Keratinocyte (primary cell): Measurements from ENCODE around the gene MBTD1.

Experiments
- EZH2 ChIP-seq: IDR thresholded peaks from one replicate; pipeline ENCODE4 v1.6.1; 2012; ENCODE audit warnings: inconsistent platforms, mild to moderate bottlenecking, low read length, moderate library complexity
- TF ChIP-seq, protein P1 (sequence below), 3 experiments: IDR thresholded peaks in 1 of 3; conservative IDR thresholded peaks in 1 of 3; optimal IDR thresholded peaks in 1 of 3; 2 replicates in 2 of 3; 3 replicates in 1 of 3; pipeline versions ENCODE3 to v1.5.1; 2011; ENCODE audit warnings: low read length in 3 of 3, mild to moderate bottlenecking in 3 of 3, moderate library complexity in 2 of 3, control low read depth in 1 of 3, inconsistent platforms in 1 of 3; ENCODE audit not compliant: insufficient read depth in 2 of 3; ENCODE audit errors: extremely low read depth in 1 of 3

DNA sequence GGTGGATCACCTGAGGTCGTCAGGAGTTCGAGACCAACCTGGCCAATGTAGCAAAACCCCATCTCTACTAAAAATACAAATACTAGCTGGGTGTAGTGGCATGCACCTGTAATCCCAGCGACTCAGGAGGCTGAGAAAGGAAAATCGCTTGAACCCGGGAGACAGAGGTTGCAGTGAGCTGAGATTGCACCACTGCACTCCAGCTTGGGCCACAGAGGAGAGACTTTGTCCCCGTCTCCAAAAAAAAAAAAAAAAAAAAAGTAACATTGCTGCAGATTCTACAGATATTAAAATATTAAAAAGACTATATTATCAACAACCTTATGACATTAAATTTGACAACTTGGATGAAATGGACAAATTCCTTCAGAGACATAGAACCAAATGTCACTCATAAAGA, 25.7 kb downstream of the MBTD1 start:
- TF ChIP-seq, protein P1, sequence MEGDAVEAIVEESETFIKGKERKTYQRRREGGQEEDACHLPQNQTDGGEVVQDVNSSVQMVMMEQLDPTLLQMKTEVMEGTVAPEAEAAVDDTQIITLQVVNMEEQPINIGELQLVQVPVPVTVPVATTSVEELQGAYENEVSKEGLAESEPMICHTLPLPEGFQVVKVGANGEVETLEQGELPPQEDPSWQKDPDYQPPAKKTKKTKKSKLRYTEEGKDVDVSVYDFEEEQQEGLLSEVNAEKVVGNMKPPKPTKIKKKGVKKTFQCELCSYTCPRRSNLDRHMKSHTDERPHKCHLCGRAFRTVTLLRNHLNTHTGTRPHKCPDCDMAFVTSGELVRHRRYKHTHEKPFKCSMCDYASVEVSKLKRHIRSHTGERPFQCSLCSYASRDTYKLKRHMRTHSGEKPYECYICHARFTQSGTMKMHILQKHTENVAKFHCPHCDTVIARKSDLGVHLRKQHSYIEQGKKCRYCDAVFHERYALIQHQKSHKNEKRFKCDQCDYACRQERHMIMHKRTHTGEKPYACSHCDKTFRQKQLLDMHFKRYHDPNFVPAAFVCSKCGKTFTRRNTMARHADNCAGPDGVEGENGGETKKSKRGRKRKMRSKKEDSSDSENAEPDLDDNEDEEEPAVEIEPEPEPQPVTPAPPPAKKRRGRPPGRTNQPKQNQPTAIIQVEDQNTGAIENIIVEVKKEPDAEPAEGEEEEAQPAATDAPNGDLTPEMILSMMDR (optimal IDR thresholded peaks at IDR 0.05 in 1 of 3, IDR thresholded peaks at IDR 0.05 in 1 of 3, conservative IDR thresholded peaks at IDR 0.05 in 1 of 3; ENCODE audit: extremely low read depth in 1 of 3, insufficient read depth in 2 of 3, low read length in 3 of 3): no peak
- no peak for TF ChIP-seq EZH2
